H1 (cell line): ENCODE data around the gene PTGIS. TPM values are rescaled to one million over a fixed set of nuclear protein-coding genes. Genes with fewer than 3 reads are reported as not detected.

Source experiments
- CTCF ChIA-PET: fragments of 300-600 bp; sonication (Branson Sonifier 250); formaldehyde crosslinking; loops from one replicate; lab custom pipeline; 2021; ENCODE audit not compliant: partially characterized antibody; lab: Charles Lee
- POLR2A ChIA-PET: fragments of 300-600 bp; sonication (Branson Sonifier 250); formaldehyde crosslinking; loops from one replicate; lab custom pipeline; 2021; ENCODE audit warnings: inconsistent platforms; ENCODE audit not compliant: partially characterized antibody; lab: Charles Lee
- DNase-seq, 2 experiments: peaks; one replicate each; pipeline versions ENCODE4 v3.0.0 to v3.0.0-alpha.2; 2010 to 2022; ENCODE audit warnings: low spot score in 2 of 2, low read depth in 1 of 2, mixed read lengths in 1 of 2
- FAIRE-seq: peaks from 2 replicates; lab custom pipeline; 2011; peaks lifted over from hg19 to GRCh38; lab: Jason Lieb, UNC
- H2AFZ ChIP-seq: 2 replicates; pipeline ENCODE4 v1.8.1; 2012; ENCODE audit warnings: low read length, inconsistent platforms
- H2AK5ac ChIP-seq: 2 replicates; pipeline ENCODE4 v1.6.1; 2013; ENCODE audit warnings: low read depth, low read length
- H2BK120ac ChIP-seq: replicated peaks from 2 replicates; pipeline ENCODE3; 2013; ENCODE audit warnings: low read depth, low read length, inconsistent platforms
- H2BK12ac ChIP-seq: 2 replicates; pipeline ENCODE4 v1.6.1; 2013; ENCODE audit warnings: low read depth, low read length
- H2BK15ac ChIP-seq: 2 replicates; pipeline ENCODE4 v1.6.1; 2013; ENCODE audit warnings: low read length
- H2BK20ac ChIP-seq: 2 replicates; pipeline ENCODE4 v1.6.1; 2013; ENCODE audit warnings: low read length
- H2BK5ac ChIP-seq: 2 replicates; pipeline ENCODE4 v1.6.1; 2013; ENCODE audit warnings: low read depth, low read length
- H3K14ac ChIP-seq: 2 replicates; pipeline ENCODE4 v1.6.1; 2013; ENCODE audit warnings: inconsistent platforms; ENCODE audit not compliant: insufficient read length
- H3K18ac ChIP-seq: 2 replicates; pipeline ENCODE4 v1.6.1; 2013; ENCODE audit warnings: low read length; ENCODE audit errors: extremely low read depth
- H3K23ac ChIP-seq: 2 replicates; pipeline ENCODE4 v1.6.1; 2013; ENCODE audit warnings: inconsistent platforms; ENCODE audit not compliant: insufficient read length
- H3K23me2 ChIP-seq: 2 replicates; pipeline ENCODE4 v1.6.1; 2013; ENCODE audit warnings: low read depth, low read length
- H3K27ac ChIP-seq: 2 replicates; pipeline ENCODE4 v1.6.1; 2011; ENCODE audit warnings: low read depth, low read length, inconsistent platforms
- H3K27me3 ChIP-seq, 4 experiments: replicated peaks in 1 of 4; 1 replicate in 1 of 4; 2 replicates in 3 of 4; pipeline versions ENCODE4 v1.6.1 to v1.8.1; 2011 to 2013; ENCODE audit warnings: low read length in 3 of 4, mild to moderate bottlenecking in 3 of 4, inconsistent platforms in 2 of 4, mixed read lengths in 2 of 4, moderate library complexity in 1 of 4; ENCODE audit not compliant: control insufficient read depth in 3 of 4, insufficient read depth in 3 of 4; ENCODE audit errors: extremely low read depth in 1 of 4
- H3K36me3 ChIP-seq, 4 experiments: 2 replicates each; pipeline versions ENCODE4 v1.6.1 to v1.8.1; 2011 to 2013; ENCODE audit warnings: mild to moderate bottlenecking in 4 of 4, low read length in 3 of 4, moderate library complexity in 2 of 4, control low read depth in 1 of 4, inconsistent platforms in 1 of 4; ENCODE audit not compliant: insufficient read depth in 4 of 4, control insufficient read depth in 2 of 4
- H3K4ac ChIP-seq: replicated peaks from 2 replicates; pipeline ENCODE3; 2013; ENCODE audit warnings: low read length, low read depth, mixed read lengths, inconsistent platforms; ENCODE audit not compliant: insufficient read length
- H3K4me1 ChIP-seq, 4 experiments: replicated peaks in 1 of 4; 1 replicate in 1 of 4; 2 replicates in 3 of 4; pipeline versions ENCODE4 v1.6.1 to v1.8.1; 2011 to 2013; ENCODE audit warnings: low read length in 3 of 4, inconsistent platforms in 2 of 4, mixed read lengths in 1 of 4; ENCODE audit not compliant: insufficient read depth in 4 of 4, control insufficient read depth in 3 of 4
- H3K4me2 ChIP-seq, 2 experiments: 2 replicates each; pipeline versions ENCODE4 v1.6.1 to v1.8.1; 2011 to 2013; ENCODE audit warnings: low read depth in 2 of 2, low read length in 2 of 2, control low read depth in 1 of 2, inconsistent platforms in 1 of 2, mild to moderate bottlenecking in 1 of 2; ENCODE audit not compliant: insufficient read depth in 1 of 2
- H3K4me3 ChIP-seq, 4 experiments: fragments of 200-600, 300-600 bp in 1 of 4; sonication (generic), shearing (Covaris generic), sonication (Bioruptor Twin) in 1 of 4; 2 replicates each; pipeline versions ENCODE4 v1.5.1 to v1.8.1; 2011 to 2016; ENCODE audit warnings: low read length in 4 of 4, low read depth in 3 of 4, control low read depth in 2 of 4, inconsistent platforms in 2 of 4, mild to moderate bottlenecking in 2 of 4, mixed read lengths in 1 of 4, moderate library complexity in 1 of 4; ENCODE audit not compliant: insufficient read depth in 2 of 4; ENCODE audit errors: extremely low read depth in 1 of 4
- H3K56ac ChIP-seq: replicated peaks from 2 replicates; pipeline ENCODE3; 2013; ENCODE audit warnings: low read depth, mild to moderate bottlenecking, mixed read lengths, low read length, inconsistent platforms; ENCODE audit not compliant: insufficient read length
- H3K79me1 ChIP-seq: 2 replicates; pipeline ENCODE4 v1.6.1; 2013; ENCODE audit warnings: low read depth, low read length, control low read depth
- H3K79me2 ChIP-seq, 2 experiments: 2 replicates each; pipeline versions ENCODE4 v1.6.1 to v1.8.1; 2012 to 2013; ENCODE audit warnings: low read length in 2 of 2, mild to moderate bottlenecking in 2 of 2, inconsistent platforms in 1 of 2; ENCODE audit not compliant: insufficient read depth in 2 of 2, control insufficient read depth in 1 of 2
- H3K9ac ChIP-seq, 4 experiments: replicated peaks in 1 of 4; 1 replicate in 1 of 4; 2 replicates in 3 of 4; pipeline versions ENCODE4 v1.6.1 to v1.8.1; 2011 to 2013; ENCODE audit warnings: low read depth in 3 of 4, low read length in 3 of 4, control low read depth in 2 of 4, mild to moderate bottlenecking in 2 of 4, moderate library complexity in 2 of 4, inconsistent platforms in 1 of 4; ENCODE audit errors: extremely low read depth in 1 of 4
- H3K9me3 ChIP-seq, 2 experiments: 2 replicates each; pipeline versions ENCODE4 v1.6.1 to v1.8.1; 2012 to 2013; ENCODE audit warnings: mild to moderate bottlenecking in 2 of 2, moderate library complexity in 2 of 2, control low read depth in 1 of 2, inconsistent platforms in 1 of 2, low read depth in 1 of 2, low read length in 1 of 2, mixed read lengths in 1 of 2; ENCODE audit not compliant: insufficient read depth in 2 of 2
- H4K20me1 ChIP-seq, 2 experiments: replicated peaks in 1 of 2; 2 replicates each; pipeline versions ENCODE3 to v1.8.1; 2011 to 2013; ENCODE audit warnings: inconsistent platforms in 2 of 2, low read length in 2 of 2, mild to moderate bottlenecking in 1 of 2; ENCODE audit not compliant: insufficient read depth in 2 of 2, control insufficient read depth in 1 of 2
- H4K5ac ChIP-seq: 2 replicates; pipeline ENCODE4 v1.6.1; 2013; ENCODE audit warnings: low read length, low read depth, mixed read lengths, inconsistent platforms; ENCODE audit not compliant: insufficient read length
- H4K8ac ChIP-seq: 2 replicates; pipeline ENCODE4 v1.8.0; 2013; ENCODE audit warnings: mild to moderate bottlenecking, moderate library complexity, low read length, inconsistent platforms; ENCODE audit not compliant: insufficient read depth; ENCODE audit errors: extremely low read depth
- H4K91ac ChIP-seq: replicated peaks from 2 replicates; pipeline ENCODE3; 2013; ENCODE audit warnings: low read length, mixed read lengths, inconsistent platforms; ENCODE audit not compliant: insufficient read length
- CBX5 ChIP-seq: fragments of 300-800, 300-1000 bp; sonication (generic); IDR thresholded peaks from 2 replicates; pipeline ENCODE4 v1.7.1; 2016; ENCODE audit warnings: antibody characterized with exemption, low read length, low read depth
- CEBPB ChIP-seq: IDR thresholded peaks from 2 replicates; pipeline ENCODE4 v1.6.1; 2012; ENCODE audit warnings: low read depth, low read length
- GABPA ChIP-seq: IDR thresholded peaks from 2 replicates; pipeline ENCODE4 v1.6.1; 2011; ENCODE audit warnings: mild to moderate bottlenecking, low read length, moderate library complexity, borderline replicate concordance; ENCODE audit not compliant: insufficient read depth
- MAX ChIP-seq: IDR thresholded peaks from 2 replicates; pipeline ENCODE4 v1.6.1; 2012; ENCODE audit warnings: inconsistent platforms
- TAF1 ChIP-seq: IDR thresholded peaks from 2 replicates; pipeline ENCODE4 v1.6.1; 2011; ENCODE audit warnings: mild to moderate bottlenecking, low read depth, low read length
- TEAD4 ChIP-seq: IDR thresholded peaks from 2 replicates; pipeline ENCODE4 v1.6.1; 2012; ENCODE audit warnings: low read depth, low read length, inconsistent platforms, mixed read lengths
- ZNF274 ChIP-seq: IDR thresholded peaks from 2 replicates; pipeline ENCODE4 v1.7.0; 2012; ENCODE audit warnings: low read length, borderline replicate concordance; ENCODE audit errors: extremely low read depth
- WGBS, 2 experiments: shearing (Covaris generic) in 1 of 2; methylation state at CpG; one replicate each; pipeline versions ENCODE4 v1.1.6 to v1.1.7; 2013 to 2015; ENCODE audit warnings: low lambda C conversion rate in 2 of 2, mixed read lengths in 2 of 2, inconsistent platforms in 1 of 2, low coverage in 1 of 2, missing lambda C conversion rate in 1 of 2; ENCODE audit not compliant: insufficient replicate concordance in 2 of 2, insufficient coverage in 1 of 2, insufficient read length in 1 of 2; ENCODE audit errors: extremely low coverage in 1 of 2, missing lambda C conversion rate in 1 of 2; 5-methylcytosine and 5-hydroxymethylcytosine counted together
- polyA plus RNA-seq, 7 experiments: library from polyadenylated mRNA; depleted of rRNA in 3 of 7; stranded (reverse) in 5 of 7; unstranded in 2 of 7; fragments of >200 nt in 5 of 7; fragments of 200-250 nt in 2 of 7; gene quantifications; 1 replicate in 5 of 7; 2 replicates in 1 of 7; 4 replicates in 1 of 7; pipeline versions ENCODE4 v1.2.1 to v1.2.3, GENCODE V29; 2011 to 2013; ENCODE audit warnings: missing spikeins in 2 of 7, mixed read lengths in 2 of 7
- total RNA-seq: library from RNA; stranded (reverse); fragmentation: NEBNext Ultra II Directional; extraction: Animal tissue kit (Norgen Biotek cat#: 25700); gene quantifications from 2 replicates; pipeline ENCODE4 v1.2.1, GENCODE V29; 2021

The PTGIS gene
- total and polyA plus RNA-seq, 2 of the 8 experiments (the other 6 are each of a cell fraction or from before 2014, with no cell fraction given) = 29.9 to 35.5 TPM

- Histone ChIP-seq H3K4me3 (no peak overlapping the region), H3K56ac (no peak overlapping the region), H3K18ac (no peak overlapping the region), H3K27me3 (no peaks in the 10 kb centered on the region), H2AFZ (no peak overlapping the region), H3K4me2 (no peak overlapping the region), H2BK120ac (no peak overlapping the region), H4K8ac (no peak overlapping the region), H4K20me1 (peaks cover 0 to 3% of the 10 kb centered on the region in 2 experiments), H3K23me2 (no peaks in the 10 kb centered on the region), H3K9me3 (0 out of 4 replicates have a peak, but pooled peaks cover 0 to 3% of the 10 kb centered on the region in 2 experiments), H3K79me2 (no peaks in the 10 kb centered on the region), H2BK5ac (no peak overlapping the region), H3K27ac (no peak overlapping the region), H2BK20ac (no peak overlapping the region), H2AK5ac (no peak overlapping the region), H3K4me1 (no peaks in the 10 kb centered on the region), H3K4ac (no peak overlapping the region), H3K9ac (no peak overlapping the region), H2BK15ac (no peak overlapping the region), H4K5ac (no peak overlapping the region), H3K36me3 (peaks cover 2 to 15% (median 9%) of the 10 kb centered on the region in 4 experiments; a peak in 3 of 8 replicates), H2BK12ac (no peak overlapping the region), H4K91ac (no peak overlapping the region), H3K23ac (no peak overlapping the region), H3K79me1 (no peaks in the 10 kb centered on the region), H3K14ac (no peak overlapping the region)
- TF ChIP-seq CBX5 (no peak), GABPA (no peak), CEBPB (no peak), TEAD4 (no peak), MAX (no peak), ZNF274 (no peak), TAF1 (no peak)
- CTCF ChIA-PET = interaction anchor here (0.6 to 2.3 kb wide), 9 partner anchors 8 to 944 kb away, joined by 3 to 10 read pairs (median 3); no protein-coding TSS in a partner anchor
- no peak for FAIRE-seq
- no peak for DNase-seq
- 93% methylated on average over 6 of the region's 6 CpGs; no CpG with 5 or more reads in 1 of the 2 experiments for WGBS, 2 experiments
- POLR2A ChIA-PET = interaction anchor here (1.3 kb wide), 1 partner anchor 16 kb away, joined by 3 read pairs; no protein-coding TSS in a partner anchor
Observed at GRCh38 chr20:49526056-49526455, 41.9 kb downstream of the PTGIS start.
